NCI-H2227 (cell line): ENCODE results near the gene CCDC7.
A peak's percentile ranks its signal among the peaks of the same experiment; 100 is the strongest.
"Not testable (repeated sequence)": the region's sequence is repeated elsewhere in the genome, so short reads cannot be mapped to it uniquely, and the experiment has no call there.

Experiments
- DNase-seq: peaks from one replicate; lab custom pipeline; 2025; ENCODE audit not compliant: unreplicated experiment; lab: John Stamatoyannopoulos, UW

The CCDC7 gene

DNA sequence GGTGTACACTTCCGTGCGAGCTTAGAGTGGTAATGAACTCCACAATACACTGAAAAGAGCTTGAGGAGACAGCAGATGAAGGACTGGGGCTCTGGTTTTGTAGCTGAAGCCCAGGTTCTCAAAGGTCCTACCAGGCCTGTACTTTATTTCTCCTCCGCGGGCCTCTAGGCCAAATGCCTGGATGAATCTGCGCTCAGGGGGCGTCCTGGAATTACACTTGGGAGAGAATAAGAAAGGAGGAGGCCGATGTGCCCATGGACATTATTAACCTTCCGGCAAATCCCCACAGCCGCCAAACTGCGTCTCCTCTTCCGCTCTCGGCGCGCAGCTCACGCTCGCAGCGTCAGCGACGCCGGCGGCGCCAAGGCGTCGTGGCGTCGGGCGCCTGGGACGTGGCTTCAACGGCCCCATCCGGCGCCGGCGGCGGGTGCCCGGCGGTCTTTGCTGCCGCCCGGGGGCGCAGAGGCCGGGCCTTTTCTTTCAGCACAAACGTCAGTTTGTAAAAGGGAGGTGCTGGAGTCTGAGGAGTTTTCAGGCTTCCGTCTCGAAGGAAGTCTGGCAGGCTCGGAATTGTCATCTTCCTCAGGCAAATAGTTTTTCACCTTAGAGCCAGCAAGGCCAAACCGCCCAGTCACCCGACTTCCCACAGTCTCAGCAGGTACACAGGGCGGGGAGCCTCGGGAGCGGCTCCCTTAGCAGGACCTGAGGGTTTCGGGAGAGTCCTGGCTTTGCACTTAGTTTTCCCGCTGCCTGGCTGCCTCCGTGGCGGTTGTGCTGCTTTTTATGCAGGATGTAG, at the start of gene CCDC7:
TSS of gene CCDC7 (plus strand) at position 401 of the 796 bp plus-strand sequence. CDS start 5,503 bp downstream, outside the sequence.
- DNase-seq: peak; percentile 91

DNA sequence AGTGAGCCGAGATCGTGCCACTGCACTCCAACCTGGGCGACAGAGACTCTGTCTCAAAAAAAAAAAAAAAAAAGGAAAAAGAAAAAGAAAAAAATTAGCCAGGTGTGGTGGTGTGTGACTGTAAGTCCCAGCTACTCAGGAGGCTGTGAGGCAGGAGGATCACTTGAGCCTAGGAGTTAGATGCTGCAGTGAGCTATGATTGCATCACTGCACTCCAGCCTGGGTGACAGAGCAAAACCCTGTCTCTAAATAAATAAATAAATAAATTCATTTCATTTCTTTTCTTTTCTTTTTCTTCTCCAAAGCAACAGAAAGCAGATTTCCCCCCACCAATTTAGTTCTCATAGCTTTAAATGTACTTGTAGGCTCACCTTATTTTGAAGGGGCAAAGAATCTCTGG, 48.8 kb upstream of the CCDC7 start:
- not testable (repeated sequence) for DNase-seq

DNA sequence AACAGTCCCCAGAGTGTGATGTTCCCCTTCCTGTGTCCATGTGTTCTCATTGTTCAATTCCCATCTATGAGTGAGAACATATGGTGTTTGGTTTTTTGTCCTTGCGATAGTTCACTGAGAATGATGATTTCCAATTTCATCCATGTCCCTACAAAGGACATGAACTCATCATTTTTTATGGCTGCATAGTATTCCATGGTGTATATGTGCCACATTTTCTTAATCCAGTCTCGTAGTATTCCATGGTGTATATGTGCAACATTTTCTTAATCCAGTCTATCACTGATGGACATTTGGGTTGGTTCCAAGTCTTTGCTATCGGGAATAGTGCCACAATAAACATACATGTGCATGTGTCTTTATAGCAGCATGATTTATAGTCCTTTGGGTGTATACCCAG, 46.2 kb upstream of the CCDC7 start:
- DNase-seq: not testable (repeated sequence)

DNA sequence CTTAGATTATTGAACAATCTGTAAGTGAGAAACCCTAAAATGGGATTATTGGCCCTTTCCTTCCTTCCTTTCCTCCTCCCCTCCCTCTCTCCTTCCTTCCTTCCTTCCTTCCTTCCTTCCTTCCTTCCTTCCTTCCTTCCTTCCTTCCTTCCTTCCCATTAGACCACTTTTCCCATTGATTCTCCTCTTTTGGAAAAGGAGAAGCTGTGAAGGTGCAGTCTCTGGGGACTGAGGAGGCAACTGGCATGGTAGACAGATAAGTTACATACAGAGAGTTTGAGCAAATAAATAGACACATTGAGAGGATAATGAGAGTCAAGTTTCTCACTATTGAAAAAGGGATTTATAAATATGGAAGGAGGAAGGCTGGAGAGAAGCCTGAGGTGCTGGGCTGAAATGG, 45.0 kb upstream of the CCDC7 start:
- no peak for DNase-seq

- no peak for DNase-seq
These were observed 43.4 kb upstream of the CCDC7 start for GRCh38 chr10:32402499-32402898.

DNA sequence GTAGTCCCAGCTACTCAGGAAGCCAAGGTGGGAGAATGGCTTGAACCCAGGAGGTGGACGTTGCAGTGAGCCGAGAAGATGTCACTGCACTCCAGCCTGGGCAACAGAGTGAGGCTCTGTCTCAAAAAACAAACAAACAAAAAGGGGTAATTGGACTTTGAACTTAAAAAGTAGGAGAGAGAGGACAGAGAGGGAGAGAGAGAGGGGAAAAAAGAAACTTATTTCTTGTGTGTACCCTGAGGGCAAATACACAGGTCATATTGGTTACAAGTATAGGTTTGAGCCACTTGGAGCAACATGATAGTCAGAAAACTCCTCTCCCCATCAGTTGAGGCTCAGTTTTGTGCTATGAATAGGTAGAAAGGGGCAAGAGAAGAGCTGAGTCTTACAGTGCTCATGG, 42.8 kb upstream of the CCDC7 start:
- DNase-seq: no peak

- DNase-seq: no peak
These were observed 37.2 kb upstream of the CCDC7 start for GRCh38 chr10:32408690-32409089.

GRCh38 chr10:32409741-32410140, 36.2 kb upstream of the CCDC7 start:
- no peak for DNase-seq

GRCh38 chr10:32410569-32410968, 35.4 kb upstream of the CCDC7 start:
- no peak for DNase-seq

- no peak for DNase-seq
These were observed 34.0 kb upstream of the CCDC7 start for GRCh38 chr10:32411797-32412498.

DNA sequence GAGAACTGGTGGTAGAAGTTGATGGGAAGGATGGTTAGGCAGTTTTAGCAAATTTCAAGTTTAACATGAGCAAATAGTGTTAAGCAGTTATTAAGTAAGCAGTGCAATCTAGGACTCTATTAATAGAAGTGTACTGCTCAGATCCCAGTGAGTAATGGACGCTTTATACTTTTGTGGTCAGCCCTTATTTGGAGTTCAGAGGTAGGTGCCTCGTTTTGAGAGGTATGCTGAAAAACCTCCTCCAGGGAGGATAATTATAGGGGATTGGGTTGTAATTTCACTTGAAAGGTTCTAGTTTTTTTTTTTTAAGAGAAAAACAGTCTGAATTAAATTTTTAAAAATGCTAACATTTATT, 33.5 kb upstream of the CCDC7 start:
- peak; percentile 27 for DNase-seq

- DNase-seq: no peak
These were observed 32.4 kb upstream of the CCDC7 start for GRCh38 chr10:32413513-32413912.

DNA sequence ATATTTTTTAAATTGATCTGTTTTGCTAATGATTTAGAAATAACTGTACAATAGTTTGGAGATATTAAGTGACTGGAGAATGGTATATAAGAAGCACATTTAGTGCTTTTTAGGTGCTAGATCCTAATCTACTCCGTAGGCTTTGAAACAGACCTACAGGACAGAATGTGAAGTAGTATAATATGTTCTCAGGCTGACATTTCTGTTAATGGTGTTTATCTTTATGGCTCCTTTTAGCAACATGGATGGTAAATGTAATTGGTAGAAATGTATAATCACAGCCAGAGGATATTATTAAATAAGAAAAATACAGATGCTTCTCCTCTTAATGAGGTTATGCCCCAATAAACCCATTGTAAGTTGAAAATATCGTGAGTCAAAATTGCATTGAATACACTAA, 30.6 kb upstream of the CCDC7 start:
- no peak for DNase-seq

GRCh38 chr10:32417911-32418547, 27.9 kb upstream of the CCDC7 start:
- DNase-seq: no peak

DNA sequence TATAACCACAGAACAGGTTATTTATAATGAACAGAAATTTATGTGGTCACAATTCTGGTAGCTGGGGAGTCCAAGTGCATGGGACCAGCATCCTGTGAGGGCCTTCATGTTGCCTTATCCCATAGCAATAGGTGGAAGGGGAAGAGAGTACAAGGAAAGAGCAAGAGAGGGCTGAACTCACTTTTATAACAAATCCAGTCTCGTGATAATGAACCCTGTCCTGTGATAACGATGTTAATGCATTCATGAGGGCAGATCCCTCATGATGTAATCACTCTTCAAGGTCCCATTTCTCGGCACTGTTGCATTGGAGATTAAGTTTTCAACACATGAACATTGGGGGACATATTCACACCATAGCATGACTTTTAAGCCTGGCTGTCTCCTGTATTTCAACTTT, 27.4 kb upstream of the CCDC7 start:
- no peak for DNase-seq

- no peak for DNase-seq
These were observed 26.3 kb upstream of the CCDC7 start for GRCh38 chr10:32419615-32420014.

DNA sequence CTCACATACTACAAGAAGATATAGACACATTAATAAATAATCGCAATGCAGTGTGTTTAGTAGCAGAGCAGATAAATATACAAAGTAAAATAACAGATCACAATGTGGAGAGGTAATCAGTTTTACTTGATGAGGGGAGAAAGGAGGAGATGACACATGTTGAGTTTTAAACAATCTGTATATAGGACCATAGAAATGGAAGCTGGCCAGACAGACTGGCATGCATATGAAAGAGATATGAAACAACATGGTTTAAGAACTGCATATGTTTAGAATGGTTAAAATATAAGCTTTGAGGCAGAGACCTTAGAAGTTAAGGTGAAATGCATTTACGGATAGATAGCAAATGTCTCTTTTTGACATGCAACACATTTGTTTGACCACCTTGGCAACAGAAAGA, 19.8 kb upstream of the CCDC7 start:
- no peak for DNase-seq

- no peak for DNase-seq
These were observed 12.4 kb upstream of the CCDC7 start for GRCh38 chr10:32433542-32433941.

DNA sequence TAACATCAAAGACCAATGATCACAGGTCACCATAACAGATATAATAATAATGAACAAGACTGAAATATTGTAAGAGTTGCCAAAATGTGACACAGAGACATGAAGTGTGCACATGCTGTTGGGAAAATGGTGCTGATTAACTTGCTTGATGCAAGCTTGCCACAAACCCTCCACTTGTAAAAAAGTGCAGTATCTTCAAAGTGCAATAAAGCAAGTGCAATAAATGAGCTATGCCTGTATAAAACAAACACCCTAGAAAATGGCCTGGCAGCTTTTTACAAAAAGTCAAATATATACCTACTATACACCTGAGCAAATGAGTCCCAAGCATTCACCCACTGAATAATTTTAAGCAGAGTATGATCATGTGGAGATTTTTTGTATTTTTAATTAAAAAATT, 9.7 kb upstream of the CCDC7 start:
- DNase-seq: no peak

DNA sequence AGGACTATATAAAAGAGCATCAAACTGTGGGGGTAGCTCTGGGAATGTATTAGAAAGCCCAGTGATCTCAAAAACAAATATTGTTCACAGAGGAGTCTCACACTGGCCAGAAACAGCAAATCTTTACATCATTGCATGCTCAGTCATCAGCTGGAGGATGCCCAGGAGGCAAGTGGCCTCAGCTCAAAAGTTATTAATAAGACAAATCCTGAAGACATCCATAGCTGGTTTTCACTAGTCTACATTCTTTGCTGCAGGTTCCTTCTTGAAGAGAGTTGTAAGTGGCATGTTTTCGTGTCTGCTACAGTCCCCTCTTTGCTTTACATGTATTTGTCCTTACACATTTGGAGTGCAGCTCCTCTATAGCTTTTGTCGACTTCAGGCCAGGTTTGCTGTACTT, 8.6 kb upstream of the CCDC7 start:
- DNase-seq: no peak

DNA sequence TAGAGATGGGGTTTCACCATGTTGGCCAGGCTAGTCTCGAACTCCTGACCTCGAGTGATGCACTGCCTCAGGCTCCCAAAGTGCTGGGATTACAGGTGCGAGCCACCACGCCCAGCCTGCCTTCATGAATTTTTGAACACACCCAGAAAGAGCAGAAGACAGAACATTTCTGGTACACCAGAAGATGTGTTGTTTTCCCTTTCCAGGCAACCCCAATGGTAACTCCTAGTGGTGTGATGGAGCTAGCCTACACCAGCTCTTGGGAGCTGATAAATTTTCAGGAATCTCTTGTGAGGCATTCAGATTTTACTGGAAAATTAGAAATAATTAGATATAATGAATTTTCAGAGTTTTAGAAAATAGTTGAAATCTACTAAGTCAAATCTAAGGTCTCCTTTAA, 904 bp upstream of the CCDC7 start:
- no peak for DNase-seq
